Measurements from ENCODE around the gene TCP11X1.
"Not testable (repeated sequence)": the region's sequence is repeated elsewhere in the genome, so short reads cannot be mapped to it uniquely, and the experiment has no call there.

TCP11X1 gene

GRCh38 chrX:102214986-102215385, at the start of gene TCP11X1:
Gene TCP11X1, plus strand, starts transcription at chrX:102215301.
- not testable (repeated sequence) for DNase-seq (ENCODE audit: low read depth in 3 of 3)

GRCh38 chrX:102185967-102186720, 29.0 kb upstream of the TCP11X1 start:
- DNase-seq (ENCODE audit: low read depth in 3 of 3): no peak

- not testable (repeated sequence) for DNase-seq (ENCODE audit: low read depth in 3 of 3)
Observed at GRCh38 chrX:102207940-102208339, 7.2 kb upstream of the TCP11X1 start.

GRCh38 chrX:102216497-102216896, 1.4 kb downstream of the TCP11X1 start:
- DNase-seq (ENCODE audit: low read depth in 3 of 3): not testable (repeated sequence)

GRCh38 chrX:102235678-102236077, 20.6 kb downstream of the TCP11X1 start:
- not testable (repeated sequence) for DNase-seq (ENCODE audit: low read depth in 3 of 3)

- DNase-seq (ENCODE audit: low read depth in 3 of 3): not testable (repeated sequence)
Observed at GRCh38 chrX:102240265-102240664, 25.2 kb downstream of the TCP11X1 start.

- not testable (repeated sequence) for DNase-seq (ENCODE audit: low read depth in 3 of 3)
Observed at GRCh38 chrX:102246893-102247292, 31.8 kb downstream of the TCP11X1 start, which contains the start of gene NXF2. Gene NXF2, plus strand, starts transcription at chrX:102247167. Its CDS starts 59,912 bp downstream, at chrX:102307079.

GRCh38 chrX:102272231-102272630, 57.1 kb downstream of the TCP11X1 start:
- DNase-seq (ENCODE audit: low read depth in 3 of 3): not testable (repeated sequence)

Measured in stimulated activated CD4-positive, alpha-beta T cell treated with anti-CD3 and anti-CD28 coated beads, TNF-alpha, amount 100 ng/mL, for 48 hours (primary cell).